Stimulated activated CD4-positive, alpha-beta T cell treated with anti-CD3 and anti-CD28 coated beads, Interleukin-1b, Interleukin-23, amount 100 ng/mL, for 1 hour (primary cell): ENCODE results near the gene MKLN1.
"Not testable (repeated sequence)": the region's sequence is repeated elsewhere in the genome, so short reads cannot be mapped to it uniquely, and the experiment has no call there.

Experiments
- DNase-seq, 2 donors: peaks; one replicate each; pipeline ENCODE4 v3.0.0-alpha.2; 2020; ENCODE audit warnings: low read depth in 2 of 2

The MKLN1 gene

DNA sequence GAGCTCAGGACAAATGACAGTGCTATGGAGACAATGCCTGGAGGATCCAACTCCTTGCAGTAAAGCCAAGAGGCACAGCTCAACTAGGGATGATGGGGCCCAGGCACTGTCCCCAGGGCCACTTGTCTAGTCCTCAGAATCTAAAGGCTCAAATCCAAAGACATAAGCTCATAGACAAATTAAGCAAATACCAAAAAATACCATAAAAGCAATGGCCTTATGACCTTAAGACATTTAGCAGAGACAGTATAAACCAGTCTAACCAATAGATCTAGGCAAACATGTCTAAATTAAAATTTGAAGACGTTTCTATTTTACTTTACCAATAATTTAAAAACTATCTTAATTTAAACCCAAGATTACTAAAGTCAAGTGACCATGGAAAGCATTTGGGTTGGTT is 14.8 kb upstream of the MKLN1 start:
- no peak for DNase-seq

DNA sequence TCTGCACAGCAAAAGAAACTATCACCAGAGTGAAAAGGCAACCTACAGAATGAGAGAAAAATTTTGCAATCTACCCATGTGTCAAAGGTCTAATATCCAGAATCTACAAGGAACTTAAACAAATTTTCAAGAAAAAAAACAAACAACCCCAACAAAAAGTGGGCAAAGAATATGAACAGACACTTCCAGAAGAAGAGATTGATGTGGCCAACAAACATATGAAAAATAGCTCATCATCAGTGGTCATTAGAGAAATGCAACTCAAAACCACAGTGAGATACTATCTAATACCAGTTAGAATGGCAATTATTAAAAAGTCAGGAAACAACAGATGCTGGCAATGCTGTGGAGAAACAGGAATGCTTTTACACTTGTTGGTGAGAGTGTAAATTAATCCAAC is 7.1 kb upstream of the MKLN1 start:
- no peak for DNase-seq

GRCh38 chr7:131321656-131322055 is 6.0 kb upstream of the MKLN1 start:
- DNase-seq, result no peak

- DNase-seq, result no peak
Observed at GRCh38 chr7:131322061-131322460, 5.6 kb upstream of the MKLN1 start.

GRCh38 chr7:131322861-131323260 is 4.8 kb upstream of the MKLN1 start:
- no peak for DNase-seq

- no peak for DNase-seq
Observed at GRCh38 chr7:131325179-131325840, 2.4 kb upstream of the MKLN1 start.

- DNase-seq, result no peak
Observed at GRCh38 chr7:131326576-131326975, 1.1 kb upstream of the MKLN1 start.

GRCh38 chr7:131327049-131327625 is 539 bp upstream of the MKLN1 start:
- DNase-seq, result no peak

DNA sequence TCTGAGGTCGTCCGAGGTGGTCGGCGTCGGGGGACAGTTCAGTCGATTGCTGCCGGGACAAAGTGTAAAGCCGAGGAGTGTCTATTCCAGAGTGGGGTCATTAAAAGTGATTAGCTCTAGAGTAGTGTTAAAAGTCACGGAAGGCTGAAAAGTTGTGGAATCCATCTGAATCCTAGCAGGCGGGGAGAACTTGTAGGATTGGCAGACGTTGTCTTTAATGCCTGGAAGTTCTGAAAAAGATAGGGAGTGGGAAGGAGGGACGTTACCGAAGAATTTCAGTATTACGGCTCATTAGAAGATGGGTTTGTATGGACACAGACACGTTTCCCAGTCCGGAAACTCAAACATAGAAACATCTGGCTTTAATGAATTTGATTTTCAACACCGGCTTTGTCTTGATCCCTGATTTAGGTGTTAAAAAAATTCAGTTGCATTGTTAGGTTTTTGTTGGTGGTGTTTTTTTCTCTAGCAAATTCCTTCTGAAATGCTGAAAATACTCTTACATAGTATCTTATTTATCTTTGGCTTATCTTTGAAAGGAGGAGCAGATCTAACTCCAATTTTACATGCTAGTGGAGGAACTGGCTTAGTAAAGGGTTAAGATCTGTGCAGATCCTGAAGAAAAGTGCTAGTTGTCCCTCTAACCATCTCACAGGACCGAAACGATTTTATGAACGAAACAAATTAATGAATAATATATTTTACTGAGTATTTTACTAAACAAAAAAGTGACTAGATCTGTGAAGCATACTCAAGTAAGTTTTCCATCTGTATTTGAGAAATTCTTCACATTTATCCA is 900 bp downstream of the MKLN1 start:
- no peak for DNase-seq

- DNase-seq, result no peak
Observed at GRCh38 chr7:131329176-131329570, 1.5 kb downstream of the MKLN1 start.

DNA sequence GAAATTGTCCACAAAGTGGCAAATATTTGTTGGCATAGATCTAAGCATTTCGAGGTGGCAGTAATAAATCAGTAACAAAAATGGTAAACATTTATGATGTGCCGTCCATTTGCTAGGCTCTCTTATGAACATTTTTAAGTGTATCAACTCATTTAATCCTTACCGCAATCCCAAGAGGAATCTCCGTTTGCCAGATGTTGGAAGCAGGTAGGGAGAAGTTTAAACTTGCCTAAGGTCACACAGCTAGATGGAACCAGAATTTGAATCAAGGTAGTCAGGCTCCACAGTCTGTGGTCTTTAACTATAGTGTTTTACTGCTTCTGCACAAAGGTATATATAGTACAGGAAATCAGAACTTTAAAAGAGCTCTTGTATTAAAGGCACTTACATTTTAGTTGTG is 2.6 kb downstream of the MKLN1 start:
- no peak for DNase-seq

GRCh38 chr7:131331806-131332205 is 4.1 kb downstream of the MKLN1 start:
- no peak for DNase-seq

DNA sequence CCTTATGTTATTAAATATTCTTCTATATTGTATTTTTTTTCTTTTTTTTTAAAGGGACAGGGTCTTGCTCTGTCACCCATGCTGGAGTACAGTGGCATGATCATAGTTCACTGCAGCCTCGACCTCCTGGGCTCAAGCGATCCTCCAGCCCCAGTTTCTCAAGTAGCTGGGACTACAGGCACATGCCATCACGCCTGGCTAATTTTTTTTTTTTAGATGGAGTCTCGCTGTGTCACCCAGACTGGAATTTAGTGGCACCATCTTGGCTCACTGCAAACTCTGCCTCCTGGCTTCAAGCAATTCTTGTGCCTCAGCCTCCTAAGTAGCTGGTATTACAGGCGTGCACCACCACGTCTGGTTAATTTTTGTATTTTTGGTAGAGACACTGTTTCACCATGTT is 5.1 kb downstream of the MKLN1 start:
- DNase-seq, result not testable (repeated sequence)

DNA sequence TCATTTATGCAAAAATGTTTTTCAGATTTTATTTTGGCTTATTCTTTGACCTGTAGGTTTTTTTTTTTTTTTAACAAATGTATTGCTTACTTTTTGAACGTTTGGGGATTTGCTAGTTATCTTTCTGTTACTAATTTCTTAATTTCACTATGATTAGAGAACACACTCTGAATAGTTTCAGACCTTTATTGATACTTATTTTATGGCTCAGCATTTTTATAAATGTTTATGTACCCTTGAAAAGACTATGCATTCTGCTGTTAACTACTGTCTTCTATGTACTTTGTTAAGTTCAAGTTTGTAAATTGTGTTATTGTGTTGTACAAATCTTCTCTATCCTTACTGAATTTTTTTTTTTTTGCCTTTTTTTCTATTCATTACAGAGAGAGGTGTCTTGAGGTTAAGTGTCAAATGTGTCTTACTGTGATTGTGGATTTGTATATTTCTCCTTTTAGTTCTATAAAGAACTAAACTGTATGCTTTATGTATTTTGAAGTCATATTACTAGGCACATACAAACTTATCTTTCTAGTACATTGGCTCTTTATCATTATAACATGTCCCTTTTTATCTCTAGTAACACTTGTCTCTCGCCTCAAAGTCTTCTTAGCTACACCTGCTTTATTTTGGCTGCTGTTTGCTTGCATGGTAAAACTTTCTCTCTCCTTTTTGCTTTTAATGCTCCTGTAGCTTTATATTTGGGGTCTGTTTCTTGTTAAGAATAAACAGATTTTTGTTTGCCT is 8.1 kb downstream of the MKLN1 start:
- DNase-seq, result no peak

- DNase-seq, result no peak
Observed at GRCh38 chr7:131336956-131337355, 9.3 kb downstream of the MKLN1 start.

GRCh38 chr7:131338173-131338572 is 10.5 kb downstream of the MKLN1 start:
- DNase-seq, result no peak

DNA sequence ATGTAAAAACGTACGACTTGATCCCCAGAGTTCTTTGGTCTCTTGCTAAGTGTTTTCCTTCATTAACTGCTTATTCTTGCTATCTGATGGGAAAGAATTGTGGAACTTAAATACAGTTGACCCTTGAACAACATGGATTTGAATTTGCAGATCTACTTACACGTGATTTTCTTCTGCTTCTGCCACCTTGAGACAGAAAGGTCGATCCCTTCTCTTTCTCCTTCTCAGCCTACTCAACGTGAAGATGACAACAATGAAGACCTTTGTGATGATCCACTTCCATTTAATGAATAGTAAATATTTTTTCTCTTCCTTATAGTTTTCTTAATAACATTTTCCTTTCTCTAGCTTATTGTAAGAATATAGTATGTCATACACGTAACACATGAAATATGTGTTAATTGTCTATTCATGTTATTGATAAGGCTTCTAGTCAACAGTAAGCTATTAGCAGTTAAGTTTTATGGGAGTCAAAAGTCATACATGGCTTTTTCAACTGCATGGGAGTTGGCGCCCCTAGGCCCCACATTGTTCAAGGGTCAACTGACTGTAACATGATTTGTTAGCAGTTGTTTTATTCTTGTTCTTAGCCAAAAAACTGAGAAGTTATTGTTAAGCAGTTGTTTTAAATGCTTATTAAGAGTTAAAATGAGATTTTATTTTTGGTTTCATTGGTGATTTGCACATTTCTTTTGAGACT is 11.2 kb downstream of the MKLN1 start:
- no peak for DNase-seq

- DNase-seq, result no peak
Observed at GRCh38 chr7:131341690-131342089, 14.0 kb downstream of the MKLN1 start.

DNA sequence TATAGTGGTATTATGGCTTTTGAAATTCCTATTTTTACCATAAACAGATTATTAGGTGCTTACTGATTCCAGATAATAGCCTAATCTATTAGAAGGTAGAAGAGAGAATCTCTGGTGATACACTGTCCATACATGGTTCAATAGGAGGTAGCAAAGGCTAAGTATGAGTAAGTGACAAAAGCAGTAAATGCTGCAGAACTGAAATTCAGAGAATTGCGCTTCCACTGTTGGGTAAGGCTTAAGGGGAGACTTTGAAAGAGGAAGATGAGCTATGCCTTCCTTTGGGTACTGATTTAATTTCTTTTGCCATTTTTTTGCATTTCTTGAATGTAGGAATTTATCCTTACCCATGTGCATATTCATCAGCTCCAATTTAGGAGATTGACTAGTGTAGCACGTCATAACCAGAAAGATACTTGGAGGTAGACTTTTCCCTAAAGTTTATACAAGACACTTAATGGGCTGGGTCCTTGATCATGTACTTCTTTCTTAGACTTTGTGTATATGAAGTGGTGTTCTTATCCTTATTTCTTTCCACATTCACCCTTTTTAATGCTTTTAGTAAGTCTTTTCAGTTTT is 15.3 kb downstream of the MKLN1 start:
- DNase-seq, result no peak

GRCh38 chr7:131346885-131347592 is 19.4 kb downstream of the MKLN1 start:
- DNase-seq, result no peak

GRCh38 chr7:131352032-131352431 is 24.4 kb downstream of the MKLN1 start:
- DNase-seq, result no peak
